NB4 (cell line): ENCODE results near the gene NIPA2.

Experiments used
- DNase-seq: peaks from one replicate; pipeline ENCODE4 v3.0.0; 2010; ENCODE audit warnings: low read depth
- H3K4me3 ChIP-seq: one replicate; pipeline ENCODE4 v1.5.1; 2011; ENCODE audit warnings: mild to moderate bottlenecking, low read depth, low read length, moderate library complexity
- CTCF ChIP-seq: IDR thresholded peaks from one replicate; pipeline ENCODE4 v1.5.1; 2012; ENCODE audit warnings: low read depth, low read length
- MAX ChIP-seq: IDR thresholded peaks from 2 replicates; pipeline ENCODE4 v1.6.1; 2011; ENCODE audit warnings: low read depth, low read length
- MYC ChIP-seq: IDR thresholded peaks from 2 replicates; pipeline ENCODE4 v1.6.1; 2011; ENCODE audit warnings: low read depth, low read length
- POLR2A ChIP-seq: IDR thresholded peaks from 2 replicates; pipeline ENCODE4 v1.6.1; 2011; ENCODE audit warnings: mild to moderate bottlenecking; ENCODE audit not compliant: insufficient read length; ENCODE audit errors: extremely low read depth

NIPA2 gene

GRCh38 chr15:22856659-22857058 lies 18.2 kb downstream of the NIPA2 start:
- DNase-seq = no peak
- H3K4me3 ChIP-seq = no peak overlapping the region
- TF ChIP-seq CTCF (no peak), POLR2A (no peak), MYC (no peak), MAX (no peak)

GRCh38 chr15:22861161-22861560 lies 22.7 kb downstream of the NIPA2 start:
- no peak for DNase-seq
- no peak for TF ChIP-seq MYC
- TF ChIP-seq MAX = no peak
- no peak for TF ChIP-seq CTCF
- no peak for TF ChIP-seq POLR2A
- H3K4me3 ChIP-seq = no peak overlapping the region

- TF ChIP-seq POLR2A = no peak
- no peak for TF ChIP-seq MAX
- TF ChIP-seq CTCF = no peak
- no peak for TF ChIP-seq MYC
- H3K4me3 ChIP-seq = no peak overlapping the region
- DNase-seq = no peak
These were observed 24.9 kb downstream of the NIPA2 start for GRCh38 chr15:22863356-22863755.

- no peak overlapping the region for H3K4me3 ChIP-seq
- TF ChIP-seq CTCF = no peak
- TF ChIP-seq POLR2A = no peak
- no peak for TF ChIP-seq MAX
- no peak for TF ChIP-seq MYC
- peak; percentile 48 for DNase-seq
These were observed 27.6 kb downstream of the NIPA2 start for GRCh38 chr15:22866079-22866478.

- no peak overlapping the region for H3K4me3 ChIP-seq
- DNase-seq = no peak
- TF ChIP-seq MAX (no peak), CTCF (no peak), MYC (no peak), POLR2A (no peak)
These were observed 29.4 kb downstream of the NIPA2 start for GRCh38 chr15:22867886-22868285.

- no peak for DNase-seq
These were observed 30.0 kb downstream of the NIPA2 start for GRCh38 chr15:22868495-22868894.

More at GRCh38 chr15:22868495-22868894, 30.0 kb downstream of the NIPA2 start:
- H3K4me3 ChIP-seq = no peak overlapping the region
- TF ChIP-seq CTCF = no peak
